HG03469 (cell line): ENCODE measurements around the gene CYB561D1.
A peak's percentile ranks its signal among the peaks of the same experiment; 100 is the strongest.

Experiments
- ATAC-seq: cut with Tn5 transposase; IDR thresholded peaks from one replicate; pipeline ENCODE4 v1.9.1; 2021; ENCODE audit warnings: mild to moderate bottlenecking, moderate library complexity, moderate number of reproducible peaks; ENCODE audit not compliant: unreplicated experiment

Gene CYB561D1

GRCh38 chr1:109527846-109528695, 34.2 kb downstream of the CYB561D1 start:
- no peak for ATAC-seq

GRCh38 chr1:109528712-109529111, 34.8 kb downstream of the CYB561D1 start:
- ATAC-seq: no peak

- no peak for ATAC-seq
These were observed 36.1 kb downstream of the CYB561D1 start for GRCh38 chr1:109529881-109530456.

- ATAC-seq: no peak
These were observed 36.7 kb downstream of the CYB561D1 start for GRCh38 chr1:109530457-109531087.

- no peak for ATAC-seq
These were observed 37.5 kb downstream of the CYB561D1 start for GRCh38 chr1:109531380-109531779.

GRCh38 chr1:109531826-109532364, 38.0 kb downstream of the CYB561D1 start:
- no peak for ATAC-seq

GRCh38 chr1:109532365-109533136, 38.7 kb downstream of the CYB561D1 start:
- ATAC-seq: peak; percentile 59

GRCh38 chr1:109534307-109534858, 40.5 kb downstream of the CYB561D1 start:
- ATAC-seq: no peak

GRCh38 chr1:109535481-109535880, 41.6 kb downstream of the CYB561D1 start:
- no peak for ATAC-seq

- ATAC-seq: no peak
These were observed 42.1 kb downstream of the CYB561D1 start for GRCh38 chr1:109535971-109536491.

GRCh38 chr1:109537450-109538178, 43.7 kb downstream of the CYB561D1 start:
- ATAC-seq: no peak

GRCh38 chr1:109538827-109539555, 45.1 kb downstream of the CYB561D1 start:
- ATAC-seq: no peak

- ATAC-seq: no peak
These were observed 45.8 kb downstream of the CYB561D1 start, which contains the start of gene GPR61 for GRCh38 chr1:109539676-109540075. TSS of gene GPR61 (plus strand) at chr1:109539872. CDS start at chr1:109543023, 3,151 bp downstream.

GRCh38 chr1:109541102-109541501, 47.2 kb downstream of the CYB561D1 start:
- no peak for ATAC-seq

- no peak for ATAC-seq
These were observed 48.8 kb downstream of the CYB561D1 start for GRCh38 chr1:109542657-109543056.

- no peak for ATAC-seq
These were observed 49.5 kb downstream of the CYB561D1 start for GRCh38 chr1:109543283-109543987.

GRCh38 chr1:109543988-109544735, 50.3 kb downstream of the CYB561D1 start:
- no peak for ATAC-seq
